Activated CD4-positive, alpha-beta memory T cell treated with anti-CD3 and anti-CD28 coated beads, Interleukin-2, amount 10 ng/mL, durations not matched to agents 7 days and 5 days (primary cell): ENCODE measurements around the gene CDK2. TPM values are rescaled to one million over a fixed set of nuclear protein-coding genes. Genes with fewer than 3 reads are reported as not detected.
"Not testable (repeated sequence)": the region's sequence is repeated elsewhere in the genome, so short reads cannot be mapped to it uniquely, and the experiment has no call there.

Experiments used
- CTCF ChIA-PET: fragments of 350-600 bp; sonication (Branson Sonifier 250); formaldehyde crosslinking; loops from one replicate; lab custom pipeline; 2021; ENCODE audit warnings: antibody characterized with exemption, inconsistent platforms; lab: Charles Lee
- POLR2A ChIA-PET: fragments of 350-600 bp; sonication (Branson Sonifier 250); formaldehyde crosslinking; loops from one replicate; lab custom pipeline; 2021; ENCODE audit warnings: antibody characterized with exemption; lab: Charles Lee
- DNase-seq: peaks from one replicate; pipeline ENCODE4 v3.0.0-alpha.2; 2020
- H3K27ac Mint-ChIP-seq: one replicate; pipeline ENCODE4 v1.8.0; 2021; ENCODE audit warnings: mild to moderate bottlenecking, mixed read lengths
- H3K27me3 Mint-ChIP-seq: one replicate; pipeline ENCODE4 v1.8.0; 2021; ENCODE audit warnings: mixed read lengths
- H3K36me3 Mint-ChIP-seq: one replicate; pipeline ENCODE4 v1.8.0; 2021; ENCODE audit warnings: low read depth, mixed read lengths
- H3K4me1 Mint-ChIP-seq: one replicate; pipeline ENCODE4 v1.8.0; 2021; ENCODE audit warnings: mixed read lengths
- H3K4me3 Mint-ChIP-seq: one replicate; pipeline ENCODE4 v1.8.0; 2021; ENCODE audit warnings: mild to moderate bottlenecking, mixed read lengths
- H3K9me3 Mint-ChIP-seq: one replicate; pipeline ENCODE4 v1.8.0; 2021; ENCODE audit warnings: mixed read lengths
- total RNA-seq, 2 experiments: library from RNA; stranded (reverse); gene quantifications; one replicate each; pipeline ENCODE4 v1.2.3, GENCODE V29; 2021

The CDK2 gene
- 10 to 100 TPM; 88.9 to 98.9 TPM for total RNA-seq

DNA sequence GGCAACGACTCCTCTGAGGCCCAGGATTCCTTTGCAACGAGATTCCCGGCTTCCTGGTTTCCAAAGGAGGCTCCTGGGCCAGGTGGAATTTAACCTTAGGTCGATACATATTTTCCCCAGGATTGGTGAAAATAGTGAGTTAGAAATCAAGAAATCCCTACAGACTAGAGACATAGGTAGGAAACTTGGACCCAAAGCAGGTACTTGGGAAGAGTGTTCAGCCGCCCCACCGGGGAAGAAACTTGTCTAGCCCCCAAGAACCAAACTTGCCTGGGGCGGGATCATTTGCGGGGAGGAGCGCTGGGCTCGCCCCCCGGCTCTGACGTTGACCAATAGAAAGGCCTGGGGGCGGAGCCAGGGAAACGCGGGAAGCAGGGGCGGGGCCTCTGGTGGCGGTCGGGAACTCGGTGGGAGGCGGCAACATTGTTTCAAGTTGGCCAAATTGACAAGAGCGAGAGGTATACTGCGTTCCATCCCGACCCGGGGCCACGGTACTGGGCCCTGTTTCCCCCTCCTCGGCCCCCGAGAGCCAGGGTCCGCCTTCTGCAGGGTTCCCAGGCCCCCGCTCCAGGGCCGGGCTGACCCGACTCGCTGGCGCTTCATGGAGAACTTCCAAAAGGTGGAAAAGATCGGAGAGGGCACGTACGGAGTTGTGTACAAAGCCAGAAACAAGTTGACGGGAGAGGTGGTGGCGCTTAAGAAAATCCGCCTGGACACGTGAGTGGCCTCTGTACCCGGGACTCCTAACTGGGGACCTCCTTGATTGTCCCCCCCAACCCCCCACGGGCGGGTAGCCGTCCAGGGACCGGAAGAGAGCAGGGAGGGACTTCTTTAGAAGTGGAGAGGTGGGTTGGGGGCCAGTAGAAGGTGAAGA lies at the start of gene CDK2:
CDK2 (plus strand) TSS at position 423 of the 874 bp plus-strand sequence; CDS start at position 602, 179 bp downstream.
- POLR2A ChIA-PET, result interaction anchor here (0.6 to 2.3 kb wide), 8 partner anchors 12 to 679 kb away, joined by 3 to 18 read pairs (median 4); partner anchors contain the start of genes BLOC1S1, CD63, DGKA and ESYT1
- CTCF ChIA-PET, result interaction anchor here (0.6 to 1.5 kb wide), 3 partner anchors 11 to 223 kb away, joined by 3 to 5 read pairs (median 4); partner anchors contain the start of gene SMARCC2
- peaks cover 32% of the 10 kb centered on the region for H3K36me3 Mint-ChIP-seq

DNA sequence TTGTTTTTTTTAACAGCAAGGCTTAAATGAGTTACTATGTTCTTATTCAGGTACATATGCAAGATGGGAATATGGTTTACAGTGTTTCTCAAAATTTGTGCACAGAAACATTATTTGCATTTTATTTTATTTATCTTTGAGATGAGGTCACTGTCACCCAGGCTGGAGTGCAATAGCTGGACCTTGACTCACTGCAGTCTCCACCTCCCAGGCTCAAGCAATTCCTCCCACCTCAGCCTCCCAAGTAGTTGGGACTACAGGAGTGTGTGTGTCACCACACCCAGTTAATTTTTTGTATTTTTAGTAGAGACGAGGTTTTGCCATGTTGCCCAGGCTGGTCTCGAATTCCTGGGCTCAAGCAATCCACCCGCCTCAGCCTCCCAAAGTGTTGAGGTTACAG lies 47.6 kb upstream of the CDK2 start:
- H3K4me3 Mint-ChIP-seq, DNase-seq, H3K27me3 Mint-ChIP-seq, H3K27ac Mint-ChIP-seq, CTCF ChIA-PET, H3K9me3 Mint-ChIP-seq: not testable (repeated sequence)
- POLR2A ChIA-PET, result interaction anchor here (1.2 kb wide), 1 partner anchor 10 kb away, joined by 3 read pairs; no protein-coding TSS in a partner anchor
- Mint-ChIP-seq H3K36me3 (peaks cover 56% of the 10 kb centered on the region), H3K4me1 (peaks cover 44% of the 10 kb centered on the region)

More for the DNA sequence above, at the start of gene CDK2:
- Mint-ChIP-seq H3K4me1 (peaks cover 43% of the 10 kb centered on the region), H3K9me3 (no peaks in the 10 kb centered on the region), H3K27me3 (no peaks in the 10 kb centered on the region), H3K4me3 (peak within 1 kb of the TSS; percentile 94), H3K27ac (peak within 1 kb of the TSS; percentile 78)
- peak; percentile 91 for DNase-seq

DNA sequence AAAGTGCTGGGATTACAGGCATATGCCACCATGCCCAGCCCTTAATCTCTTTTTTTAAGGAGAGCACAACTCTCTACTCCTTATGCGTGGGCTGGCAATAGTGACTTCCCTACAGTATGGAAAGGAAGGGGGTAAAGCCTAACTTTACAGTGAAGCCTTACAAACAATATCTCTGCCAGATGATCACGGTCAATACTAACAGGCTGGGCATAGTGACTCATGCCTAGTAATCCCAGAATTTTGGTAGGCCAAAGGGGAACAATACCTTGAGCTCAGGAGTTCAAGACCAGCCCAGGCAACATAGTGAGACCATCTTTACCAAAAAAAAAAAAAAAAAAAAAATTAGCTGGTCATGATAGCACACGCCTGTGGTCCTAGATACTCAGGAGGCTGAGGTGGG lies 44.5 kb upstream of the CDK2 start:
- Mint-ChIP-seq H3K27me3 (no peaks in the 10 kb centered on the region), H3K4me1 (peaks cover 45% of the 10 kb centered on the region), H3K4me3 (no peak overlapping the region), H3K36me3 (peaks cover 58% of the 10 kb centered on the region), H3K9me3 (no peaks in the 10 kb centered on the region), H3K27ac (no peak overlapping the region)
- ChIA-PET CTCF (interaction anchor here (1.4 to 1.8 kb wide), 2 partner anchors 18 to 91 kb away, joined by 3 to 6 read pairs; no protein-coding TSS in a partner anchor), POLR2A (no interaction called here)
- DNase-seq, result no peak

DNA sequence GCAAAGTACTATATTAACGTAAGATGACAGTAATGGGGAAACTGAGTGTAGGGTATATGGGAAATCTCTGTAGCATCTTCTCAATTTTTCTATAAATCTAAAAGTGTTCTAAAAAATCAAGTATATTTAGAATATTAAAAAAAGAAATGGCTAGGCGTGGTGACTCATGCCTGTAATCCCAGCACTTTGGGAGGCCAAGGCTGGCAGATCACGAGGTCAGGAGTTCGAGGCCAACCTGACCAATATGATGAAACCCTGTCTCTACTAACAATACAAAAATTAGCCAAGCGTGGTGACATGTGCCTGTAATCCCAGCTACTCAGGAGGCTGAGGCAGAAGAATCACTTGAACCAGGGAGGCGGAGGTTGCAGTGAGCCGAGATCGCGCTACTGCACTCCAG lies 43.0 kb upstream of the CDK2 start:
- Mint-ChIP-seq H3K4me1 (peaks cover 46% of the 10 kb centered on the region), H3K36me3 (peaks cover 59% of the 10 kb centered on the region)
- CTCF ChIA-PET, DNase-seq, H3K27me3 Mint-ChIP-seq, H3K9me3 Mint-ChIP-seq, H3K4me3 Mint-ChIP-seq, H3K27ac Mint-ChIP-seq: not testable (repeated sequence)
- POLR2A ChIA-PET, result interaction anchor here (5.7 kb wide), 1 partner anchor 94 kb away, joined by 61 read pairs; the partner anchor contains the start of gene DNAJC14

DNA sequence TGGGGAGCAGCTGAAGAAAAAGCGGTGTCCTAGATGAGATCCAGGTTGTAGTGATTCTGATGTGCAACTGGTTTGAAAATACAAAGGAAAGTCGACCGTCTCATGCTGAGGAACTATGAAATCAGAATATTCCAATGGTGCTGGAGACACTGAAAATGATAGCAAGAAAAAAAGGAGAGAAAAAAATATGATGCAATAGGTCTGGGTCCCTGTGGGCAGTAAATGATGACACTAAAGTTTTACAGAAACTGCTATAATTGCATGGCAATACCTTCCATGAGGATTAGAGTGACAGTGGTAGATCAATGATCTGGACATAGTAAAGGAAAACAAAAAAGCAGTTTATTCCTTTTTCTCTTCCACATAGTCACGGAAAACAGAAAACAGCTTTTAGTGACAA lies 41.3 kb upstream of the CDK2 start:
- CTCF ChIA-PET, result interaction anchor here (1.1 to 7.5 kb wide), 16 partner anchors 8 to 209 kb away, joined by 3 to 59 read pairs (median 6); partner anchors contain the start of genes BLOC1S1, DNAJC14, ORMDL2 and RAB5B
- H3K4me1 Mint-ChIP-seq, result peaks cover 59% of the 10 kb centered on the region
- no peak for DNase-seq

DNA sequence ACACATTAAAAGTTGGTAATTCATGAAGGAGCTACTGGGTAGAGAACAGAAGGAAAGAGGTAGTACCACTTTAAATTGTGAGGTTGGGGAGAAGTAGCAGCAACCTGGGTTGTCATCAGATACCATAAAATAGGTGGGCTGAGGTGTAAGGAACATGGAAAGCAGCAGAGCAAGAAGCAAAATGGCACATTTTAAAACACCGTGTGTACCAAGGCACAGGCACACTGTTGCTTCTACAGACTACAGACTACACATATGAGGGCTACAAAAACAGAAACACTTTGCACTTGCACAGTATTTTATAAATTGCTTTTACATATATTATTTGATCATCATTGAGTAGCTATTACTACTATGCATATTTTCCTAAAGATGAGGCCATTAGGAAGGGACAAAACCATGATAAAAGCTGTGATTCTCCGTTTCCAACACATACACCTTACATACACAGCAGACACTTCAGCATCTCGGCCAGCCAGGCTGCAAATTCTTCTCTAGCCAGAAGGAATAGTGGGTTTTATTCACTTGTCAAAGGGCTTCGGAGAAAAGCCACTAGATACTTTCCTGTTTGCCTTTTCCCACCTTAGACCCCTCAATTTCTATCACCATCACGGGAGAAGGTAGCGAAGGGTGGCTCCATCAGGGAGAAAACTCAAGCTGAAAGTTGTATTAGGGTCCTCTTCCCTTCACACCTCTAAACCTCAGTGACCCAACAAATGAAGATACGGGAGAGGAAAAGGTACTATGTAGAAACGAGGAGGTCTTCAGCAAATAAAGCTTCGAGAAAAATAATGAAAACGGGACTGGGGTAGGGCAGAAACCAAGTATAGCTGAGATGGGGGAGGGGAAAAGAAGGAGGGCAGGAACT lies 40.5 kb upstream of the CDK2 start:
- H3K36me3 Mint-ChIP-seq, result peaks cover 50% of the 10 kb centered on the region
- H3K4me1 Mint-ChIP-seq, result peaks cover 60% of the 10 kb centered on the region
- no peaks in the 10 kb centered on the region for H3K9me3 Mint-ChIP-seq
- ChIA-PET CTCF (interaction anchor here (0.7 to 7.5 kb wide), 25 partner anchors 9 to 434 kb away, joined by 3 to 59 read pairs (median 4); partner anchors contain the start of genes BLOC1S1, DNAJC14, ORMDL2 and RAB5B), POLR2A (interaction anchor here (0.7 to 8.1 kb wide), 26 partner anchors 9 to 295 kb away, joined by 3 to 122 read pairs (median 5); partner anchors contain the start of genes BLOC1S1, CD63, DNAJC14 and IKZF4)
- H3K27me3 Mint-ChIP-seq, result no peaks in the 10 kb centered on the region
- no peak for DNase-seq
- peak overlapping the region; percentile 91 for H3K4me3 Mint-ChIP-seq
- H3K27ac Mint-ChIP-seq, result peak overlapping the region; percentile 96

More for the DNA sequence above, 41.3 kb upstream of the CDK2 start:
- Mint-ChIP-seq H3K27me3 (no peaks in the 10 kb centered on the region), H3K27ac (peak overlapping the region; percentile 96), H3K36me3 (peaks cover 52% of the 10 kb centered on the region), H3K9me3 (no peaks in the 10 kb centered on the region), H3K4me3 (peak overlapping the region; percentile 91)
- POLR2A ChIA-PET, result interaction anchor here (1.0 to 8.1 kb wide), 13 partner anchors 9 to 296 kb away, joined by 3 to 122 read pairs (median 8); partner anchors contain the start of genes CD63, DNAJC14, IKZF4 and ORMDL2

DNA sequence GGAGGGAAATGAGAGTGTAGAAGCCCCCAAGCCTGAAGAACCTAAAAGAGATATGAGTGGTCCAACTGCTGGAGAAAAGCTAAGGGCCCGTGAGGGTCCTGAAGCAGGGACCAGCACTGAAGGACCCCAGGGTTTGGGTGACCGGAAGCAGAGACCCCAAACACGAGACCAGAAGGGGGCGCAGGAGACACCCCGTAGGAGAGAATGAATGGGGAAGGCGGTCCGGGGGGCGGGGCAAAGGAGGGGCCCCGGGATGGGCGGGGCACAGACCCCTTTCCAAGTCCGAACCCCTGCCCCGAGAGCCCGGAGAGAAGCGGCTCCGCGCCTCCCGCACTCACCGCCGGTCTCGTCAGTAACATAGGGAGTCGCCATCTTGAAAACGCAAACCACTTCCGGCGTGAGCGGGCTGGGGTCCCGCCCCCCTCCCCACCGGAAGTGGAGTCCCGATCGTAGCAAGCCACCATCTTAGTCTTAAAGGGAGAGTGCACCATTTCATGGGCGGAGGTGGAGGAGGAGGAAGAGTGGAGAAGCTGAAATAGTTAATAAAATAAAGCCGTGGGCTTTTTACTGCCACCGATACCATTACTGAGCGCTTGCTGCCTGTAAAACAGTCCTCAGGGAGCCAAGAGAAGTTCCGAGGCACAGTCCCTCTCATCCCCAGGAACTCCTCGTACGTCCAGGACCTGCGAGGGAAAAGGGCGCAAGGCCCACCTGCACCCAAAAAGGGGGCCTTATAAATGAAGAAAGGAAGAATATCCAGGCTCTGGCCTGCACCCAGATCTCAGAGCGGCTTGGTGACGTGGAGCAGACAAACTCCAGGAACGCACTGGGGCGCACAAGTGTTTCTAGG lies 39.7 kb upstream of the CDK2 start:
- ChIA-PET POLR2A (interaction anchor here (0.7 to 8.1 kb wide), 38 partner anchors 10 to 433 kb away, joined by 3 to 122 read pairs (median 4); partner anchors contain the start of genes BLOC1S1, CD63, DNAJC14 and IKZF4), CTCF (interaction anchor here (0.7 to 7.5 kb wide), 26 partner anchors 9 to 433 kb away, joined by 3 to 59 read pairs (median 4); partner anchors contain the start of genes BLOC1S1, DNAJC14, ORMDL2 and RAB5B)
- H3K4me3 Mint-ChIP-seq, result peak overlapping the region; percentile 91
- no peaks in the 10 kb centered on the region for H3K27me3 Mint-ChIP-seq
- H3K27ac Mint-ChIP-seq, result peak overlapping the region; percentile 96
- peaks cover 54% of the 10 kb centered on the region for H3K36me3 Mint-ChIP-seq
- DNase-seq, result peak; percentile 95
- H3K4me1 Mint-ChIP-seq, result peaks cover 53% of the 10 kb centered on the region
- H3K9me3 Mint-ChIP-seq, result no peaks in the 10 kb centered on the region

DNA sequence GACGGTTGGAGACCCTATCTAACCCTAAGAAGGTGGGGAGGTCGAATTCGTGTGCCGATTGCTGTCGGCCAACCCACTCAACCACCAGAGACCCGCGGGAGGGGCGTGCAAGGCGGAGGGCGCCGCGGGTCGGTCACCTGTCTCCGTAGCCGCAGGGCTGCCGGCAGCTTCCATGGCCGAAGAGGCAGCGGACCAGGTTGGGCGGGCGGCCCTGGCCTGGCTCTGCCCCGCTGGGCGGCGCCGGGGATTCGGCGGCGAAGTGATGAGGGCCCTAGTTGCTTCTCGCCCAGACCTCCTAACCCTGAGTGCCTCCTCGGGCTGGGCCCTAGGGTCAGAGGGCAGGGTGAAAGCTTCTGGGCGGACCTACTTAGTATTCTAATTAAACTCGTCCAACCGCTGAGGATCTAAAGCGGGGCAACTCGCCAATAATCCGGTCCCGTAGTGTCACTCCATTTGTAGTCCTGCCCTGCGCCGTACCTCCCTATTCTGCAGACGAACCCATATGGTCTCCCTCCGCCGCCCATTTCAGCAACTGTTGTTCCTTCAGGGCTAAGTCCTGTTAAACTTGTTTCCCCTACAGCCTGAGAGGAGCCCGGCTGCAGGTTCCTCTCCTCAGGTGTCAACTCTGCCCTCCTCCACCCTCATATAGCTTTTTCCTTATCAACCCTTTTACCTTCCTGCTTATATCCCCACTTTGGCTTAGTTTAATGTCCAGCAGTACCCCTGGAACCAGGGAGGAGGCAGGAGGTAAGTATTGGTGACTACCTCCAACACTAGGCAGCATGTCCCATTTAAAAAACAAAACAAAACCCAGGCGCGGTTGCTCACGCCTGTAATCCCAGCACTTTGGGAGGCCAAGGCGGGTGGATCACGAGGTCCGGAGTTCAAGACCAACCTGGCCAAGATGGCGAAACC lies 38.8 kb upstream of the CDK2 start, which contains the start of gene PYM1:
PYM1 (minus strand) TSS at position 307 of the 915 bp plus-strand sequence; CDS start at position 174, 133 bp downstream.
- CTCF ChIA-PET, result interaction anchor here (0.7 to 7.5 kb wide), 9 partner anchors 8 to 218 kb away, joined by 4 to 59 read pairs (median 14); partner anchors contain the start of genes DNAJC14, ORMDL2, RAB5B and SARNP
- POLR2A ChIA-PET, result interaction anchor here (0.7 to 8.1 kb wide), 29 partner anchors 9 to 432 kb away, joined by 3 to 122 read pairs (median 4); partner anchors contain the start of genes BLOC1S1, CD63, DNAJC14 and MYL6B
- H3K36me3 Mint-ChIP-seq, result peaks cover 55% of the 10 kb centered on the region
- H3K9me3 Mint-ChIP-seq, result no peaks in the 10 kb centered on the region
- peak within 1 kb of the TSS; percentile 96 for H3K27ac Mint-ChIP-seq
- peak; percentile 88 for DNase-seq
- peaks cover 49% of the 10 kb centered on the region for H3K4me1 Mint-ChIP-seq
- H3K4me3 Mint-ChIP-seq, result peak within 1 kb of the TSS; percentile 91
- no peaks in the 10 kb centered on the region for H3K27me3 Mint-ChIP-seq

DNA sequence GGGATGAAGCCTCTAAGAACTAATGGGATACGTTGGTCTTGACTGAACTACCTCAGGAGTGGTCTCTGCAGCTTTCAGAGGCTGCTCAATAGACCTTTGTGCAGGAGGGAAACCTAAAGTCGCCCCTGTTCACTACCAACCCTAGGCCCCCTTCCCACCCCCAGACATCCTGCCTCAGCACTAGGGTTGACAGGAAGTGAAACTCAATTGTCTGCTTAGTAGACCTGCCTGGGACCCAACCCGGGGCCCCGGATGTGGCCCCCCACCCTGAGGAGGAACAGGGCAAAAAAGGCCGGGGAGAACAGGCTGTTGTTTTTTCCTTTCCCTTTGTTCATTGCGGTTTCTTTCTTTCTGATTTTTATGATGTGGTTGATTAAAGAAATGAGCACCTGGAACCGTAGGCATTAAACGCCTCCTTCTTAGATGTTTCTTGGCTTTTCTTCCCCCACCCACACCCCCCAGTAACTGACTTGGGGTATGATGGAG lies 37.3 kb upstream of the CDK2 start:
- H3K9me3 Mint-ChIP-seq, result no peaks in the 10 kb centered on the region
- ChIA-PET CTCF (interaction anchor here (0.5 to 7.5 kb wide), 7 partner anchors 10 to 191 kb away, joined by 4 to 59 read pairs (median 14); partner anchors contain the start of genes ORMDL2, RAB5B and SARNP), POLR2A (interaction anchor here (1.0 to 8.1 kb wide), 15 partner anchors 8 to 199 kb away, joined by 3 to 122 read pairs (median 9); partner anchors contain the start of genes DNAJC14, ORMDL2, PA2G4 and RAB5B)
- H3K27me3 Mint-ChIP-seq, result no peaks in the 10 kb centered on the region
- H3K27ac Mint-ChIP-seq, result peak overlapping the region; percentile 96
- peaks cover 56% of the 10 kb centered on the region for H3K4me1 Mint-ChIP-seq
- H3K4me3 Mint-ChIP-seq, result peak overlapping the region; percentile 91
- peak; percentile 89 for DNase-seq
- peaks cover 58% of the 10 kb centered on the region for H3K36me3 Mint-ChIP-seq
